GM12878 (cell line): ENCODE data around the gene OCA2. TPM values are rescaled to one million over a fixed set of nuclear protein-coding genes. Genes with fewer than 3 reads are reported as not detected.

Experiments used
- ATAC-seq: fragments of 200-7000 bp; cut with Tn5 transposase; 3 replicates; pipeline ENCODE4 v1.9.1; 2020; ENCODE audit warnings: mild to moderate bottlenecking, moderate library complexity
- BruUV-seq: library from RNA; stranded (reverse); fragments of 400-500 nt; replicated peaks from 2 replicates; lab custom pipeline; 2021; lab: Mats Ljungman, UMichigan
- CTCF ChIA-PET: fragments of 300-600 bp; sonication (Branson Sonifier 250); formaldehyde crosslinking; extraction: SDS; loops from one replicate; lab custom pipeline; 2021; ENCODE audit warnings: inconsistent platforms; lab: Yijun Ruan, JAX
- POLR2A ChIA-PET: fragments of 350-600 bp; formaldehyde crosslinking; extraction: SDS; loops from one replicate; lab custom pipeline; 2021; ENCODE audit warnings: inconsistent platforms; lab: Charles Lee
- RAD21 ChIA-PET: fragments of 300-600 bp; sonication (Branson Sonifier 250); formaldehyde crosslinking; loops from one replicate; lab custom pipeline; 2023; ENCODE audit warnings: antibody characterized with exemption; ENCODE audit not compliant: unreplicated experiment; lab: Charles Lee
- SMC1A ChIA-PET: fragments of 300-600 bp; sonication (Branson Sonifier 250); formaldehyde crosslinking; loops from one replicate; lab custom pipeline; 2023; ENCODE audit not compliant: unreplicated experiment, uncharacterized antibody; lab: Charles Lee
- DNase-seq: peaks from one replicate; pipeline ENCODE4 v3.0.0-alpha.2; 2011; ENCODE audit warnings: low read depth, low spot score
- FAIRE-seq: peaks from 3 replicates; lab custom pipeline; 2011; peaks lifted over from hg19 to GRCh38; lab: Jason Lieb, UNC
- H2AFZ ChIP-seq: 2 replicates; pipeline ENCODE4 v1.6.0; 2011; ENCODE audit warnings: low read depth, low read length, control low read depth; ENCODE audit not compliant: control insufficient read depth
- H3K27ac ChIP-seq: 2 replicates; pipeline ENCODE4 v1.5.1; 2011; ENCODE audit warnings: control low read depth; ENCODE audit not compliant: control insufficient read depth, insufficient read depth
- H3K27me3 ChIP-seq, 2 experiments: replicated peaks in 1 of 2; 2 replicates each; pipeline versions ENCODE4 v1.6.0 to v1.6.1; 2011; ENCODE audit warnings: low read length in 1 of 2; ENCODE audit not compliant: control insufficient read depth in 2 of 2, insufficient read depth in 2 of 2
- H3K36me3 ChIP-seq, 2 experiments: 2 replicates each; pipeline ENCODE4 v1.5.1; 2011; ENCODE audit warnings: low read length in 1 of 2; ENCODE audit not compliant: control insufficient read depth in 2 of 2, insufficient read depth in 2 of 2
- H3K4me1 ChIP-seq: 2 replicates; pipeline ENCODE4 v1.6.1; 2011; ENCODE audit warnings: mild to moderate bottlenecking, low read length, moderate library complexity, mixed read lengths; ENCODE audit not compliant: control insufficient read depth, insufficient read depth
- H3K4me2 ChIP-seq: 2 replicates; pipeline ENCODE4 v1.6.0; 2011; ENCODE audit warnings: control low read depth; ENCODE audit not compliant: control insufficient read depth, insufficient read depth
- H3K4me3 ChIP-seq: fragments of 200-600 bp; sonication (generic); 2 replicates; pipeline ENCODE4 v1.5.1; 2016
- H3K79me2 ChIP-seq: 2 replicates; pipeline ENCODE4 v1.6.0; 2011; ENCODE audit warnings: low read length; ENCODE audit not compliant: control insufficient read depth, insufficient read depth
- H3K9ac ChIP-seq: 2 replicates; pipeline ENCODE4 v1.8.0; 2011; ENCODE audit warnings: low read length, control low read depth, mixed read lengths; ENCODE audit not compliant: control insufficient read depth, insufficient read depth
- H3K9me3 ChIP-seq: replicated peaks from 3 replicates; pipeline ENCODE4 v1.5.1; 2011; ENCODE audit warnings: mild to moderate bottlenecking, low read length; ENCODE audit not compliant: control insufficient read depth, insufficient read depth
- H4K20me1 ChIP-seq: 2 replicates; pipeline ENCODE4 v1.6.0; 2011; ENCODE audit not compliant: control insufficient read depth, insufficient read depth
- BACH1 ChIP-seq: fragments of 450-650 bp; IDR thresholded peaks from 2 replicates; pipeline ENCODE4 v1.6.1; 2017; ENCODE audit warnings: mild to moderate bottlenecking, borderline replicate concordance
- FOXK2 ChIP-seq: fragments of 450-650 bp; IDR thresholded peaks from 2 replicates; pipeline ENCODE4 v1.6.1; 2017; ENCODE audit warnings: mild to moderate bottlenecking, moderate library complexity
- NBN ChIP-seq: fragments of 450-650 bp; IDR thresholded peaks from 2 replicates; pipeline ENCODE4 v1.6.1; 2016
- NFIC ChIP-seq: IDR thresholded peaks from 2 replicates; pipeline ENCODE4 v1.6.1; 2012; ENCODE audit warnings: low read depth, mild to moderate bottlenecking, inconsistent platforms, low read length, moderate library complexity
- NR2C2 ChIP-seq: IDR thresholded peaks from 2 replicates; pipeline ENCODE4 v1.6.1; 2011; ENCODE audit warnings: borderline replicate concordance, low read depth; ENCODE audit not compliant: control insufficient read depth, insufficient read length
- POLR2A ChIP-seq: IDR thresholded peaks from 2 replicates; pipeline ENCODE4 v1.6.1; 2011; ENCODE audit warnings: low read depth, mild to moderate bottlenecking, low read length
- SMC3 ChIP-seq: IDR thresholded peaks from 2 replicates; pipeline ENCODE4 v1.6.1; 2011; ENCODE audit warnings: low read length, improper control_type of control experiment, borderline replicate concordance
- SUZ12 ChIP-seq: fragments of 200-600 bp; sonication (generic); IDR thresholded peaks from one replicate; pipeline ENCODE4 v1.6.1; 2018; ENCODE audit warnings: antibody characterized with exemption, mild to moderate bottlenecking; ENCODE audit not compliant: unreplicated experiment
- TARDBP ChIP-seq: IDR thresholded peaks from 2 replicates; pipeline ENCODE4 v1.6.1; 2016; ENCODE audit warnings: borderline replicate concordance
- TCF3 ChIP-seq: IDR thresholded peaks from 2 replicates; pipeline ENCODE4 v1.6.1; 2012; ENCODE audit warnings: low read depth, mild to moderate bottlenecking, low read length, borderline replicate concordance; ENCODE audit not compliant: insufficient read depth
- YY1 ChIP-seq: IDR thresholded peaks from 2 replicates; pipeline ENCODE4 v1.6.1; 2011; ENCODE audit warnings: low read depth, mild to moderate bottlenecking, low read length
- ZZZ3 ChIP-seq: IDR thresholded peaks from 2 replicates; pipeline ENCODE4 v1.6.1; 2011; ENCODE audit warnings: low read depth; ENCODE audit not compliant: control insufficient read depth, insufficient read length
- WGBS: methylation state at CpG from one replicate; pipeline ENCODE4 v1.1.6; 2016; ENCODE audit warnings: low lambda C conversion rate; ENCODE audit not compliant: insufficient replicate concordance, insufficient coverage; ENCODE audit errors: missing lambda C conversion rate; 5-methylcytosine and 5-hydroxymethylcytosine counted together
- in situ Hi-C: fragments of 300-500 bp; cut with MboI; formaldehyde crosslinking; loops from 9 replicates; pipeline ENCODE4 v1.14.3; 2018; ENCODE audit warnings: mixed read lengths
- intact Hi-C: fragments of 100-400 bp; cut with micrococcal nuclease; formaldehyde crosslinking; loops from one replicate; pipeline ENCODE4 v1.14.2; 2022; ENCODE audit not compliant: unreplicated experiment
- polyA plus RNA-seq, 11 experiments: library from polyadenylated mRNA; depleted of rRNA in 4 of 11; unstranded in 6 of 11; stranded (reverse) in 5 of 11; fragments of >200 nt; fragmentation: Nextera tagmentation in 4 of 11; fragmentation: Illumina TruSeq in 1 of 11; extraction: Ambion mirVana in 4 of 11; extraction: Trizol in 1 of 11; gene quantifications; 1 replicate in 1 of 11; 2 replicates in 10 of 11; pipeline versions ENCODE4 v1.2.1 to v1.2.3, GENCODE V29; 2011 to 2016; ENCODE audit warnings: inconsistent platforms in 2 of 11, missing spikeins in 2 of 11, low read depth in 1 of 11
- total RNA-seq, 4 experiments: library from RNA; depleted of rRNA in 3 of 4; stranded (reverse); fragments of >200 nt in 3 of 4; fragmentation: Illumina TruSeq in 1 of 4; extraction: Trizol in 1 of 4; gene quantifications; 2 replicates each; pipeline versions ENCODE4 v1.2.1 to v1.2.3, GENCODE V29; 2013 to 2021
- TF ChIP-seq, protein P1 (sequence below): IDR thresholded peaks from 2 replicates; pipeline ENCODE4 v1.6.1; 2011; ENCODE audit warnings: borderline replicate concordance, low read depth, mild to moderate bottlenecking, moderate library complexity, low read length; ENCODE audit not compliant: insufficient read depth, poor library complexity, severe bottlenecking
- TF ChIP-seq, protein P2 (sequence below): IDR thresholded peaks from 2 replicates; pipeline ENCODE4 v1.6.1; 2011; ENCODE audit warnings: mild to moderate bottlenecking, low read depth, low read length, moderate library complexity; ENCODE audit not compliant: insufficient replicate concordance
- TF ChIP-seq, protein P3 (sequence below): fragments of 450-650 bp; IDR thresholded peaks from 2 replicates; pipeline ENCODE4 v1.6.1; 2016; ENCODE audit warnings: mild to moderate bottlenecking

The OCA2 gene
- total and polyA plus RNA-seq, 10 of the 15 experiments (the other 5 are each of a cell fraction or from before 2014, with no cell fraction given), result 0.04 to 1.8 TPM; not detected in 8

DNA sequence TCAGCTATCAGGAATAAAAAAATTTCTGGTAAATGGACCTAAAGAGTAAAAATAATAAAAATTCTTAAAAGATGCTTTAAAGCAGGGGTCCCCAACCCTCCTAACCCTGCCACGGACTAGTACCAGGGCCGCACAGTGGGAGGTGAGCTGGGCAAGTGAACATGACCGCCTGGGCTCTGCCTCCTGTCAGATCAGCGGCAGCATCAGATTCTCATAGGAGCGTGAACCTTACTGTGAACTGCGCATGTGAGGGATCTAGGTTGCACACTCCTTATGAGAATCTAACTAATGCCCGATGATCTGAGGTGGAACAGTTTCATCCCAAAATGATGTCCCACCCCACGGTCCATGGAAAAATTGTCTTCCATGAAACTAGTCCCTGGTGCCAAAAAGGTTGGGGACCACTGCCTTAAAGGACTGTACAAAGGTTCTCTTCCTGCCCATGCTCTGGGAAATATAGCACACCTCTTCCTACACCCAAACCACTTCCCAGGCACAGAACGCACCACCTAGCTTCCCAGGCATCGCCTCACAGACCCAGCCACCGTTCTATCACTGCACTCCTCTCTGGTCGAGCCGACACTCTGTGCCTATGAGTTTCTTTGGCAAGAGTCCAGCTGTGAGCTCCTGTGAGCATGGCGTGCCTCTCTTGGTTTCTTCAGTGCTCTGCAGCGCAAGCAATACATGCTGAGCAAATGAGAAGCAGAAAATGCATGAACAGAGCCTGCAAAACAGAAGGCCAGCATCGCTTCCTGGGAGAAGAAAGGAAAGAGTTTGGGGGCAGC, 104.9 kb downstream of the OCA2 start (continued):
- TF ChIP-seq, protein P1, sequence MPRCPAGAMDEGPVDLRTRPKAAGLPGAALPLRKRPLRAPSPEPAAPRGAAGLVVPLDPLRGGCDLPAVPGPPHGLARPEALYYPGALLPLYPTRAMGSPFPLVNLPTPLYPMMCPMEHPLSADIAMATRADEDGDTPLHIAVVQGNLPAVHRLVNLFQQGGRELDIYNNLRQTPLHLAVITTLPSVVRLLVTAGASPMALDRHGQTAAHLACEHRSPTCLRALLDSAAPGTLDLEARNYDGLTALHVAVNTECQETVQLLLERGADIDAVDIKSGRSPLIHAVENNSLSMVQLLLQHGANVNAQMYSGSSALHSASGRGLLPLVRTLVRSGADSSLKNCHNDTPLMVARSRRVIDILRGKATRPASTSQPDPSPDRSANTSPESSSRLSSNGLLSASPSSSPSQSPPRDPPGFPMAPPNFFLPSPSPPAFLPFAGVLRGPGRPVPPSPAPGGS, result no peak
- TF ChIP-seq YY1 (no peak), POLR2A (no peak), SUZ12 (no peak)
- TF ChIP-seq, protein P2, sequence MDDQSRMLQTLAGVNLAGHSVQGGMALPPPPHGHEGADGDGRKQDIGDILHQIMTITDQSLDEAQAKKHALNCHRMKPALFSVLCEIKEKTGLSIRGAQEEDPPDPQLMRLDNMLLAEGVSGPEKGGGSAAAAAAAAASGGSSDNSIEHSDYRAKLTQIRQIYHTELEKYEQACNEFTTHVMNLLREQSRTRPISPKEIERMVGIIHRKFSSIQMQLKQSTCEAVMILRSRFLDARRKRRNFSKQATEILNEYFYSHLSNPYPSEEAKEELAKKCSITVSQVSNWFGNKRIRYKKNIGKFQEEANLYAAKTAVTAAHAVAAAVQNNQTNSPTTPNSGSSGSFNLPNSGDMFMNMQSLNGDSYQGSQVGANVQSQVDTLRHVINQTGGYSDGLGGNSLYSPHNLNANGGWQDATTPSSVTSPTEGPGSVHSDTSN, result no peak

DNA sequence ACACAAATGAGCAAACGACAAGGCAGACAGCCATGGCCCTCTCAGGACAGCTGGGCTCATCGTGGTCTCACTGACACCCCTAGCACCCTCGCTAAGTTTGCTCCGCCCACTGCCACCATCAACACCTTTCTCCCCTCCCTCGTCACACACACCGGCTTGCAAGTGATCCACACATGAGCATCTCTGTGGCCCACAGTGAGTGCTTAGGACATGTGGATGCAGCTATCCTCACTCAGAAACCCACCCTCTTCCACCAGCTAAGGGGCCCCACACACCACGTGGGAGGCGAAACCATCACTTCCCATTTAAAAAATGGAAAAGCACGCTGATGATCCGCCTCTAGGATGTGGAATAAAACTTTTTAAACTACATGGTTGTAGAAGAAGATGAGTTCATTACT, 105.6 kb downstream of the OCA2 start:
- no peaks in the 10 kb centered on the region for H3K79me2 ChIP-seq
- H3K9ac ChIP-seq, result no peak overlapping the region
- intact Hi-C loops (no loop called here), in situ Hi-C loops (no loop called here)
- no peaks in the 10 kb centered on the region for H3K36me3 ChIP-seq
- no peak overlapping the region for H3K4me2 ChIP-seq
- CTCF ChIA-PET, result no interaction called here
- 53% methylated on average over 10 of the region's 10 CpGs for WGBS
- no peak for ATAC-seq
- no peaks in the 10 kb centered on the region for H4K20me1 ChIP-seq
- RAD21 ChIA-PET, result no interaction called here
- no peaks in the 10 kb centered on the region; the same call in 2 of the 3 replicates for H3K9me3 ChIP-seq
- H3K27ac ChIP-seq, result no peak overlapping the region
- SMC1A ChIA-PET, result no interaction called here
- BruUV-seq, result no TSS peak
- H3K4me3 ChIP-seq, result no peak overlapping the region
- no peak overlapping the region for H2AFZ ChIP-seq
- H3K27me3 ChIP-seq, result no peaks in the 10 kb centered on the region
- H3K4me1 ChIP-seq, result no peaks in the 10 kb centered on the region
- no peak for DNase-seq
- POLR2A ChIA-PET, result no interaction called here
- no peak for FAIRE-seq
- TF ChIP-seq NBN, result no peak
- TF ChIP-seq NFIC, result no peak
- TF ChIP-seq TARDBP, result no peak
- TF ChIP-seq NR2C2, result no peak
- no peak for TF ChIP-seq FOXK2
- TF ChIP-seq TCF3, result no peak
- TF ChIP-seq, protein P1, result no peak
- no peak for TF ChIP-seq SMC3
- TF ChIP-seq, protein P3, sequence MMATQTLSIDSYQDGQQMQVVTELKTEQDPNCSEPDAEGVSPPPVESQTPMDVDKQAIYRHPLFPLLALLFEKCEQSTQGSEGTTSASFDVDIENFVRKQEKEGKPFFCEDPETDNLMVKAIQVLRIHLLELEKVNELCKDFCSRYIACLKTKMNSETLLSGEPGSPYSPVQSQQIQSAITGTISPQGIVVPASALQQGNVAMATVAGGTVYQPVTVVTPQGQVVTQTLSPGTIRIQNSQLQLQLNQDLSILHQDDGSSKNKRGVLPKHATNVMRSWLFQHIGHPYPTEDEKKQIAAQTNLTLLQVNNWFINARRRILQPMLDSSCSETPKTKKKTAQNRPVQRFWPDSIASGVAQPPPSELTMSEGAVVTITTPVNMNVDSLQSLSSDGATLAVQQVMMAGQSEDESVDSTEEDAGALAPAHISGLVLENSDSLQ, result no peak
- no peak for TF ChIP-seq BACH1
- TF ChIP-seq ZZZ3, result no peak
